ENCODE measurements around the gene DOC2B.
"Not testable (repeated sequence)": the region's sequence is repeated elsewhere in the genome, so short reads cannot be mapped to it uniquely, and the experiment has no call there.

DOC2B gene

GRCh38 chr17:181245-182049 lies at the start of gene DOC2B:
TSS of gene DOC2B (minus strand) at chr17:181650. CDS start at chr17:181479, 171 bp downstream.
- DNase-seq: no peak

- no peak for DNase-seq
Measured at GRCh38 chr17:230395-230770, 48.9 kb upstream of the DOC2B start.

- no peak for DNase-seq
Measured at GRCh38 chr17:229709-230394, 48.4 kb upstream of the DOC2B start.

- DNase-seq: no peak
Measured at GRCh38 chr17:228951-229708, 47.7 kb upstream of the DOC2B start.

- DNase-seq: no peak
Measured at GRCh38 chr17:227946-228615, 46.6 kb upstream of the DOC2B start.

- DNase-seq: no peak
Measured at GRCh38 chr17:227078-227945, 45.9 kb upstream of the DOC2B start.

GRCh38 chr17:226108-227077 lies 44.9 kb upstream of the DOC2B start:
- DNase-seq: no peak

- no peak for DNase-seq
Measured at GRCh38 chr17:225551-225950, 44.1 kb upstream of the DOC2B start.

- DNase-seq: not testable (repeated sequence)
Measured at GRCh38 chr17:224576-224975, 43.1 kb upstream of the DOC2B start.

GRCh38 chr17:223723-224471 lies 42.4 kb upstream of the DOC2B start:
- DNase-seq: no peak

- DNase-seq: no peak
Measured at GRCh38 chr17:222172-222571, 40.7 kb upstream of the DOC2B start.

- DNase-seq: no peak
Measured at GRCh38 chr17:219696-220095, 38.2 kb upstream of the DOC2B start.

GRCh38 chr17:218432-219110 lies 37.1 kb upstream of the DOC2B start:
- no peak for DNase-seq

- no peak for DNase-seq
Measured at GRCh38 chr17:216625-217024, 35.2 kb upstream of the DOC2B start.

- not testable (repeated sequence) for DNase-seq
Measured at GRCh38 chr17:215563-216478, 34.4 kb upstream of the DOC2B start.

- DNase-seq: no peak
Measured at GRCh38 chr17:214881-215331, 33.5 kb upstream of the DOC2B start.

- no peak for DNase-seq
Measured at GRCh38 chr17:213286-214105, 32.0 kb upstream of the DOC2B start.
